ENCODE results near the gene NBAS.

DNA sequence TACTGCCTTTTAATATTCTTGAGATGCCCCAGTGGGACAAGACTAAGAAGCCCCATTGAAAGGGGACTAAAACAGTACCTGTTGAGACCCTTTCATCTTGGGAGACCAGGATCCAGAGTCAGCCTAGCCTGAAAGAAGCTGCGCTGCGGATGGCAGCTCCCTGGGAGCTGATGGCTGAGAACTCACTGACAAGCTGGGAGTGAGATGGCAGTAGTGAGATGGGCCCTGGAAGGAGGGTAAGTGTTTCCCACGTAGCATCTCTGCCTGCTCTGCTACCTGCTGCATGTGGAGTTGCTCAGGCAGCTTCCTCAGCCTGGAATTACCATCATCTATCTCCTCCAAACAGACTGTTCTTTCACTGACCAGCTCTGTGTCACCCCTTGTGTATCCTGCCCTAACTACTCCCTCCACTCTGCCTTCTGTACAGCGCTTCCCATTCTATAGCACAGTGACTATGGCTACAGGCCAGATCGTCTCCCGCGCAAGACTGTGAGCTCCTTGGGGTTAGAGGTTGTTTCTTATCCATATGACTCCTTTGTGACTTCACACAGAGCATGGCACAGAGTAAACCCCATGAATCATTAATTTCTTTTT lies 330.4 kb downstream of the NBAS start:
- TF ChIP-seq, protein P1, sequence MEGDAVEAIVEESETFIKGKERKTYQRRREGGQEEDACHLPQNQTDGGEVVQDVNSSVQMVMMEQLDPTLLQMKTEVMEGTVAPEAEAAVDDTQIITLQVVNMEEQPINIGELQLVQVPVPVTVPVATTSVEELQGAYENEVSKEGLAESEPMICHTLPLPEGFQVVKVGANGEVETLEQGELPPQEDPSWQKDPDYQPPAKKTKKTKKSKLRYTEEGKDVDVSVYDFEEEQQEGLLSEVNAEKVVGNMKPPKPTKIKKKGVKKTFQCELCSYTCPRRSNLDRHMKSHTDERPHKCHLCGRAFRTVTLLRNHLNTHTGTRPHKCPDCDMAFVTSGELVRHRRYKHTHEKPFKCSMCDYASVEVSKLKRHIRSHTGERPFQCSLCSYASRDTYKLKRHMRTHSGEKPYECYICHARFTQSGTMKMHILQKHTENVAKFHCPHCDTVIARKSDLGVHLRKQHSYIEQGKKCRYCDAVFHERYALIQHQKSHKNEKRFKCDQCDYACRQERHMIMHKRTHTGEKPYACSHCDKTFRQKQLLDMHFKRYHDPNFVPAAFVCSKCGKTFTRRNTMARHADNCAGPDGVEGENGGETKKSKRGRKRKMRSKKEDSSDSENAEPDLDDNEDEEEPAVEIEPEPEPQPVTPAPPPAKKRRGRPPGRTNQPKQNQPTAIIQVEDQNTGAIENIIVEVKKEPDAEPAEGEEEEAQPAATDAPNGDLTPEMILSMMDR (IDR thresholded peaks at IDR 0.05; ENCODE audit: low read length), result no peak
- TF ChIP-seq EZH2 (IDR thresholded peaks at IDR 0.05; ENCODE audit: borderline replicate concordance, low read length), result no peak

All from OCI-LY1 (cell line).